ENCODE results near the gene PILRB. TPM values are rescaled to one million over a fixed set of nuclear protein-coding genes. Genes with fewer than 3 reads are reported as not detected.
"Not testable (repeated sequence)": the region's sequence is repeated elsewhere in the genome, so short reads cannot be mapped to it uniquely, and the experiment has no call there.

PILRB gene
- polyA plus RNA-seq, 1 donor from 2014 or later = 222 TPM

DNA sequence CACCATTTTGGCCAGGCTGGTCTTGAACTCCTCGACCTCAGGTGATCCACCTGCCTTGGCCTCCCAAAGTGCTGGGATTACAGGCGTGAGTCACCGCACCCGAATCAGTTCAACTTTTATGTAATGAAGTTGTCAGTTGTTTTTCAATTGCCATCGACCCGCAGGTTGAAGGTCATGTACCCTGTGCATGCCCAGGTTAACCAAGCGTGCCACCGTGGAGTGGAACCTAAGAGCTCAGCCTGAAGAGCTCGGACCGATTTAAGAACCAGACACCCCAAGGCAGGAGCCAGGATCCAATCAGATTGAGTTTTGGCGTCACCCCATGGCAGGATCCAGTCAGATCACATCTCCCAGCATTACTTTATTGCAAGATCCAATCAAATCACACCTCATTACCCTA is 31.0 kb upstream of the PILRB start:
- not testable (repeated sequence) for H3K27ac ChIP-seq (ENCODE audit: low read length); H3K79me2 ChIP-seq (replicated peaks; ENCODE audit: insufficient read depth, low read length); H3K4me3 ChIP-seq (ENCODE audit: low read length); H3K27me3 ChIP-seq (ENCODE audit: insufficient read depth, low read depth, low read length); H4K20me1 ChIP-seq (ENCODE audit: insufficient read depth); H2AFZ ChIP-seq (ENCODE audit: low read depth, low read length); H3K9me2 ChIP-seq (ENCODE audit: insufficient read depth, low read length); H3K9me3 ChIP-seq (ENCODE audit: low read length); H3F3A ChIP-seq (ENCODE audit: insufficient read depth, low read length, poor library complexity, severe bottlenecking); H3K36me3 ChIP-seq (ENCODE audit: insufficient read depth, low read length); H3K9ac ChIP-seq (ENCODE audit: low read length); H3K4me2 ChIP-seq (ENCODE audit: low read length)

DNA sequence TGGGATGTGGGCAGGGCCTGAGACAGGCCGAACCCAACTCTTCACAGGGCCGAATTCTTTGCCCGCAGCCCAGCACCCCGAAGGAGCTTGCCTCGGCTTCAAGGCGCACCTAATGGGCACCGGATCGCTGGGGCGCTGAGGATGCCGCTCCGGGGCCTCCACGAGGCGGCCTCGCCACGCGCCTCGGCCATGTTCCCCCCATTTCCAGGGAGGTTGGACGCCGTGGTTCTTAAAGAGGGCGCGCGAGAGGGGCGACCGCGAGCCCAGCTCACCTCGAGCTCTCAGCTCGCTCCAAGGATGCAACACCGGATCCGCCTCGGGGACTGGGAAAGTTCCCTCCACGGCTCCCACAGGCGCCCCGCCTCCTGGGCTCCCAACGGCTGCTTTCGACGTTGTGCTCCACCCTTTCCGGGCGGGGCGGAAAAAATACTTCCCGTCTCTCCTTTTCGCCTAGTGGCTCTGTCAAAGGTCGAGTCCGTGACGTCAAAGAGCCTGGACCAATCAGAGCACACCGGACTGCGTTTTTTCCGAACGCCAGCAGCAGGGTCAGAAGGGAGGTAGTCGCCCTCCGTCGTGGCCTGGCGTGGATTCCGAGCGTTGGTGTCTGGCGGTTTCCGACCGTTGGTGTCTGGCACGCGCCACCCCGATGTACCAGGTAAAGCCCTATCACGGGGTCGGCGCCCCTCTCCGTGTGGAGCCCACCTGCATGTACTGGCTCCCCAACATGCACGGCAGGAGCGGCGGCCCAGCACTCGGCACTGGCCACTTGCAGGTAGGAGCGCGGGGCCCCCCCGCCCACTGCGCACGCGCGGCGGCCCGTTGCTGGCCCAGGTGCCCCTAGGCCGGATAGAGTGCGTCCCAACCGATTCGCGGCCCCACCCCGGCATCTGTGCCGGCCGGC is 22.1 kb upstream of the PILRB start:
- Histone ChIP-seq H3K27ac (ENCODE audit: low read length) (peak overlapping the region; percentile 85), H3K9ac (ENCODE audit: low read length) (peak overlapping the region; percentile 79), H3K4me3 (ENCODE audit: low read length) (peak overlapping the region; percentile 73), H2AFZ (ENCODE audit: low read depth, low read length) (peak overlapping the region; percentile 56)
- TF ChIP-seq, protein P1, sequence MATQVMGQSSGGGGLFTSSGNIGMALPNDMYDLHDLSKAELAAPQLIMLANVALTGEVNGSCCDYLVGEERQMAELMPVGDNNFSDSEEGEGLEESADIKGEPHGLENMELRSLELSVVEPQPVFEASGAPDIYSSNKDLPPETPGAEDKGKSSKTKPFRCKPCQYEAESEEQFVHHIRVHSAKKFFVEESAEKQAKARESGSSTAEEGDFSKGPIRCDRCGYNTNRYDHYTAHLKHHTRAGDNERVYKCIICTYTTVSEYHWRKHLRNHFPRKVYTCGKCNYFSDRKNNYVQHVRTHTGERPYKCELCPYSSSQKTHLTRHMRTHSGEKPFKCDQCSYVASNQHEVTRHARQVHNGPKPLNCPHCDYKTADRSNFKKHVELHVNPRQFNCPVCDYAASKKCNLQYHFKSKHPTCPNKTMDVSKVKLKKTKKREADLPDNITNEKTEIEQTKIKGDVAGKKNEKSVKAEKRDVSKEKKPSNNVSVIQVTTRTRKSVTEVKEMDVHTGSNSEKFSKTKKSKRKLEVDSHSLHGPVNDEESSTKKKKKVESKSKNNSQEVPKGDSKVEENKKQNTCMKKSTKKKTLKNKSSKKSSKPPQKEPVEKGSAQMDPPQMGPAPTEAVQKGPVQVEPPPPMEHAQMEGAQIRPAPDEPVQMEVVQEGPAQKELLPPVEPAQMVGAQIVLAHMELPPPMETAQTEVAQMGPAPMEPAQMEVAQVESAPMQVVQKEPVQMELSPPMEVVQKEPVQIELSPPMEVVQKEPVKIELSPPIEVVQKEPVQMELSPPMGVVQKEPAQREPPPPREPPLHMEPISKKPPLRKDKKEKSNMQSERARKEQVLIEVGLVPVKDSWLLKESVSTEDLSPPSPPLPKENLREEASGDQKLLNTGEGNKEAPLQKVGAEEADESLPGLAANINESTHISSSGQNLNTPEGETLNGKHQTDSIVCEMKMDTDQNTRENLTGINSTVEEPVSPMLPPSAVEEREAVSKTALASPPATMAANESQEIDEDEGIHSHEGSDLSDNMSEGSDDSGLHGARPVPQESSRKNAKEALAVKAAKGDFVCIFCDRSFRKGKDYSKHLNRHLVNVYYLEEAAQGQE (IDR thresholded peaks at IDR 0.05; ENCODE audit: borderline replicate concordance) = peak; percentile 46
- TF ChIP-seq SMC3 (conservative IDR thresholded peaks at IDR 0.05; ENCODE audit: poor library complexity) (peak; percentile 41), EP300 (conservative IDR thresholded peaks at IDR 0.05; ENCODE audit: poor library complexity, severe bottlenecking) (peak; percentile 26), POLR2AphosphoS5 (IDR thresholded peaks at IDR 0.05) (peak; percentile 98), TAF1 (IDR thresholded peaks at IDR 0.05; ENCODE audit: low read depth) (peak; percentile 54), MXI1 (conservative IDR thresholded peaks at IDR 0.05; ENCODE audit: poor library complexity, severe bottlenecking) (peak; percentile 96)
- TF ChIP-seq, protein P2, sequence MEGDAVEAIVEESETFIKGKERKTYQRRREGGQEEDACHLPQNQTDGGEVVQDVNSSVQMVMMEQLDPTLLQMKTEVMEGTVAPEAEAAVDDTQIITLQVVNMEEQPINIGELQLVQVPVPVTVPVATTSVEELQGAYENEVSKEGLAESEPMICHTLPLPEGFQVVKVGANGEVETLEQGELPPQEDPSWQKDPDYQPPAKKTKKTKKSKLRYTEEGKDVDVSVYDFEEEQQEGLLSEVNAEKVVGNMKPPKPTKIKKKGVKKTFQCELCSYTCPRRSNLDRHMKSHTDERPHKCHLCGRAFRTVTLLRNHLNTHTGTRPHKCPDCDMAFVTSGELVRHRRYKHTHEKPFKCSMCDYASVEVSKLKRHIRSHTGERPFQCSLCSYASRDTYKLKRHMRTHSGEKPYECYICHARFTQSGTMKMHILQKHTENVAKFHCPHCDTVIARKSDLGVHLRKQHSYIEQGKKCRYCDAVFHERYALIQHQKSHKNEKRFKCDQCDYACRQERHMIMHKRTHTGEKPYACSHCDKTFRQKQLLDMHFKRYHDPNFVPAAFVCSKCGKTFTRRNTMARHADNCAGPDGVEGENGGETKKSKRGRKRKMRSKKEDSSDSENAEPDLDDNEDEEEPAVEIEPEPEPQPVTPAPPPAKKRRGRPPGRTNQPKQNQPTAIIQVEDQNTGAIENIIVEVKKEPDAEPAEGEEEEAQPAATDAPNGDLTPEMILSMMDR (IDR thresholded peaks at IDR 0.05; ENCODE audit: poor library complexity, severe bottlenecking) = peak; percentile 38
- H3F3A ChIP-seq (ENCODE audit: insufficient read depth, low read length, poor library complexity, severe bottlenecking); H3K36me3 ChIP-seq (ENCODE audit: insufficient read depth, low read length); H3K79me2 ChIP-seq (replicated peaks; ENCODE audit: insufficient read depth, low read length); H3K9me3 ChIP-seq (ENCODE audit: low read length); H3K27me3 ChIP-seq (ENCODE audit: insufficient read depth, low read depth, low read length); H3K9me2 ChIP-seq (ENCODE audit: insufficient read depth, low read length); H3K4me2 ChIP-seq (ENCODE audit: low read length); H4K20me1 ChIP-seq (ENCODE audit: insufficient read depth): not testable (repeated sequence)

DNA sequence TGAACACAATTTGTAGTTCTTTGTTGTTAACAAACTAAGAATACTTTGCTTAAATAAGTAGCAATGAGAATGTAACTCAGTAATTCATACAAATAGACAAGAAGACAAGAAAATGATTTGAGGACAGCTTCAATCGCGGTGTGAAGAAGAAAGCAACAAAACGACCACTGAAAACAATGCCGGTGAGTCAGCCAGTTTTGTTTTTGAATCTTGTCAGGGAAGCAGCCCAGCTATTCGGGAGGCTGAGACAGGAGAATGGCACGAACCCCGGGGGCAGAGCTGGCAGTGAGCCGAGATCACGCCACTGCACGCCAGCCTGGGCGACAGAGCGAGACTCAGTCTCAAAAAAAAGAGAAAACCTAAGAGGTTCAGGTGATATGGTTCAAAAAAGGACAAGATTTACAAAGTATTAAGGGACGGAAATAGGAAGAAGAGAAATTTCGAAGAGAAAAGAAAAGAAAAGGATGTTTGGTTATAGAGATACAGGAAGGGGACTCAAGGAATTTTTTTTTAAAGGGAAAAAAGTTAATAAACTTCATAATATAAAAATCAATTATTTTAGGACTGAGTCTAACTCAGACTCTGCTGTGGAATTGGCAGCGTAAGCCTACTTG is 19.7 kb upstream of the PILRB start:
- not testable (repeated sequence) for H3K4me3 ChIP-seq (ENCODE audit: low read length); H3K27ac ChIP-seq (ENCODE audit: low read length); H3K79me2 ChIP-seq (replicated peaks; ENCODE audit: insufficient read depth, low read length); H3K4me2 ChIP-seq (ENCODE audit: low read length); H4K20me1 ChIP-seq (ENCODE audit: insufficient read depth); H3K9me3 ChIP-seq (ENCODE audit: low read length); H3K9me2 ChIP-seq (ENCODE audit: insufficient read depth, low read length); H3K9ac ChIP-seq (ENCODE audit: low read length); H3K36me3 ChIP-seq (ENCODE audit: insufficient read depth, low read length); H3F3A ChIP-seq (ENCODE audit: insufficient read depth, low read length, poor library complexity, severe bottlenecking); H3K27me3 ChIP-seq (ENCODE audit: insufficient read depth, low read depth, low read length); H2AFZ ChIP-seq (ENCODE audit: low read depth, low read length)

DNA sequence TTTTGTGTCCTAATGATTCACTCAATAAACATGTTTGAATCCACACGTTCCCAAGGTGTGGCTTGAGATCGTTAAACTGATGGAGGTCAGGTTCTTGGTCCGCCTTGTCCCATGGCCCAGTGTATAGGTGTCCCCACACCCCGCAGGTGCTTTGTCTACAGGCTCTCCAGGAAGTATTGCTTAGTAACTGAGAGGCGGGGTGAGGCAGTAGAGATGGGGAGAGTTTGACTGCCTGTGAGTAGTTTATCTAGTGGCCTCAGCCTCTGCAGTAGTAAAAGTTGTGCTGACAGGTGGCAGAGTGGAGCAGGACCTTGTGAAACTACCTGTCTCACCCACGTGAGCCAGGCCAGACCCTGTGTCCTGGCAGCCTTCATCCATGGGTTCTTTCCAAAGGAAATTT is 16.6 kb upstream of the PILRB start:
- not testable (repeated sequence) for H3K9ac ChIP-seq (ENCODE audit: low read length); H4K20me1 ChIP-seq (ENCODE audit: insufficient read depth); H3K9me3 ChIP-seq (ENCODE audit: low read length); H3K27me3 ChIP-seq (ENCODE audit: insufficient read depth, low read depth, low read length); H3F3A ChIP-seq (ENCODE audit: insufficient read depth, low read length, poor library complexity, severe bottlenecking); H3K27ac ChIP-seq (ENCODE audit: low read length); H2AFZ ChIP-seq (ENCODE audit: low read depth, low read length); H3K4me2 ChIP-seq (ENCODE audit: low read length); H3K9me2 ChIP-seq (ENCODE audit: insufficient read depth, low read length); H3K79me2 ChIP-seq (replicated peaks; ENCODE audit: insufficient read depth, low read length); H3K4me3 ChIP-seq (ENCODE audit: low read length); H3K36me3 ChIP-seq (ENCODE audit: insufficient read depth, low read length)

Measured in neural cell (in vitro differentiated cells).